ENCODE data around the gene ELF3.

DNA sequence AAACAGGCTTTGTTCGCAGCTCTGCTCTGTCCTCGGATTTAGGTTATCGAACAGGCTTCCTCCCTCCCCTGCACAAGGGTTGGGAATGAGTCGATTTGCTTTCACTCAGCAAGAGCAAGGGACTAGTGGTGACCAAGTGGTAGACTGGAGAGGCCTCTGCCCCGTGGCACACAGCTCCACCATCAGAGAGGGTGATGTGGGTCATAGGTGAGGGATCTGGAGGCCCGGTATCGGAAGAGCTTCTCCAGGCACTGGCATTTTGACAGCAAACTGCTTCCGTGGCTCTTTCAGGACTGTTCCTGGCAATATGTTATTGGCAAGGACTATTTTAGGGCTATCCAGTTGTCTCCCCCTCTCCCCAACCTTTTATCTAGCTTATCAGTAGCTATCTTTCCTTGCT is 3.1 kb upstream of the ELF3 start:
- TF ChIP-seq, protein P1, sequence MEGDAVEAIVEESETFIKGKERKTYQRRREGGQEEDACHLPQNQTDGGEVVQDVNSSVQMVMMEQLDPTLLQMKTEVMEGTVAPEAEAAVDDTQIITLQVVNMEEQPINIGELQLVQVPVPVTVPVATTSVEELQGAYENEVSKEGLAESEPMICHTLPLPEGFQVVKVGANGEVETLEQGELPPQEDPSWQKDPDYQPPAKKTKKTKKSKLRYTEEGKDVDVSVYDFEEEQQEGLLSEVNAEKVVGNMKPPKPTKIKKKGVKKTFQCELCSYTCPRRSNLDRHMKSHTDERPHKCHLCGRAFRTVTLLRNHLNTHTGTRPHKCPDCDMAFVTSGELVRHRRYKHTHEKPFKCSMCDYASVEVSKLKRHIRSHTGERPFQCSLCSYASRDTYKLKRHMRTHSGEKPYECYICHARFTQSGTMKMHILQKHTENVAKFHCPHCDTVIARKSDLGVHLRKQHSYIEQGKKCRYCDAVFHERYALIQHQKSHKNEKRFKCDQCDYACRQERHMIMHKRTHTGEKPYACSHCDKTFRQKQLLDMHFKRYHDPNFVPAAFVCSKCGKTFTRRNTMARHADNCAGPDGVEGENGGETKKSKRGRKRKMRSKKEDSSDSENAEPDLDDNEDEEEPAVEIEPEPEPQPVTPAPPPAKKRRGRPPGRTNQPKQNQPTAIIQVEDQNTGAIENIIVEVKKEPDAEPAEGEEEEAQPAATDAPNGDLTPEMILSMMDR (IDR thresholded peaks at IDR 0.05; ENCODE audit: low read depth, low read length, poor library complexity, severe bottlenecking): no peak
- TF ChIP-seq EZH2phosphoT487 (IDR thresholded peaks at IDR 0.05; ENCODE audit: borderline replicate concordance, low read length): no peak
